ENCODE results near the gene STAT5A. TPM values are rescaled to one million over a fixed set of nuclear protein-coding genes. Genes with fewer than 3 reads are reported as not detected.

STAT5A gene
- total RNA-seq, 1 donor from 2014 or later: 0.77 TPM

DNA sequence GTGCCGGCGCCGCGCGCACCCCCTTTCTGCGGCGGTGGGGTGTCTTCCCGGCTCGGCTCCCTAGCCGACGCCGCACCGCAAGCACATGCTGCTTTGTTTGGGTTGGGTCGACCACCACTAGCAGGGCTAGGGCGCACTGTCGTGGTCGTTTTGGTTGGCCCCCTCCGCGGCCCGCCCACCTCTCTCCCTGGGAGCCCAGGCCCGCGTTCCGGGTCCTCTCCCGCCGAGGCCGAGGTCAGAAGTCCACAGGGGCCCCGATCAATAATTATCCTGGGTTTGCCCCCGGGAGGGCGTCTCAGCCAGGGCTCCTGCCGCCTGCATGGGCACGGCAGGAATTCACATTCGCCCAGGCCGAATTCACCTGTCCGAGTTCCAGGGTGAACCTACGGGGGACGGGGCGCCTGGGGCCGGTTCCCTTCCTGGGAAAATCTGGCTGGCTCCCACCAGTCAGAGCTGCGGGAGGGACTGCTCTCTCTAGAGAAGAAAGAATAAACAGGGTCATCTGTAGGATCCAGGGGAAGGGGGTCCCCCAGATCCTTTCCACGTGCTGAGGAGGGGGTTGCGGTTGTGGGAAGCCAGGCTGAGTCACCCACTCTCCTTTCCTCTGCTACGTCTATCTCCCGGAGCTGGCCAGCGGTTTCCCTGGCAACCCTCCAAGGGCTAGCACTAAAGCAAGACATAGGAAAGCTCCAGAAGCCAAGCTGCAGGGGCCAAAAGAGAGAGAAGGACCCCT lies 11.5 kb upstream of the STAT5A start:
- no peaks in the 10 kb centered on the region for H3K36me3 ChIP-seq (ENCODE audit: insufficient read depth, low read length)
- H2AFZ ChIP-seq (ENCODE audit: low read depth, low read length): peak overlapping the region; percentile 86
- peak overlapping the region; percentile 99 for H3K4me2 ChIP-seq (ENCODE audit: low read length)
- peak overlapping the region; percentile 75 for H3K27ac ChIP-seq (ENCODE audit: low read depth, low read length)
- TF ChIP-seq, protein P1, sequence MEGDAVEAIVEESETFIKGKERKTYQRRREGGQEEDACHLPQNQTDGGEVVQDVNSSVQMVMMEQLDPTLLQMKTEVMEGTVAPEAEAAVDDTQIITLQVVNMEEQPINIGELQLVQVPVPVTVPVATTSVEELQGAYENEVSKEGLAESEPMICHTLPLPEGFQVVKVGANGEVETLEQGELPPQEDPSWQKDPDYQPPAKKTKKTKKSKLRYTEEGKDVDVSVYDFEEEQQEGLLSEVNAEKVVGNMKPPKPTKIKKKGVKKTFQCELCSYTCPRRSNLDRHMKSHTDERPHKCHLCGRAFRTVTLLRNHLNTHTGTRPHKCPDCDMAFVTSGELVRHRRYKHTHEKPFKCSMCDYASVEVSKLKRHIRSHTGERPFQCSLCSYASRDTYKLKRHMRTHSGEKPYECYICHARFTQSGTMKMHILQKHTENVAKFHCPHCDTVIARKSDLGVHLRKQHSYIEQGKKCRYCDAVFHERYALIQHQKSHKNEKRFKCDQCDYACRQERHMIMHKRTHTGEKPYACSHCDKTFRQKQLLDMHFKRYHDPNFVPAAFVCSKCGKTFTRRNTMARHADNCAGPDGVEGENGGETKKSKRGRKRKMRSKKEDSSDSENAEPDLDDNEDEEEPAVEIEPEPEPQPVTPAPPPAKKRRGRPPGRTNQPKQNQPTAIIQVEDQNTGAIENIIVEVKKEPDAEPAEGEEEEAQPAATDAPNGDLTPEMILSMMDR (IDR thresholded peaks at IDR 0.05; ENCODE audit: insufficient read depth, low read depth, low read length): no peak
- no peak for TF ChIP-seq EZH2 (IDR thresholded peaks at IDR 0.05; ENCODE audit: insufficient read depth, low read length)
- no peaks in the 10 kb centered on the region for H3K27me3 ChIP-seq (ENCODE audit: insufficient read depth, low read length)
- H3K9me3 Mint-ChIP-seq (ENCODE audit: unreplicated experiment): no peaks in the 10 kb centered on the region
- H3K4me3 ChIP-seq (ENCODE audit: insufficient read depth, low read depth, low read length): peak overlapping the region; percentile 76
- H3K4me1 Mint-ChIP-seq (ENCODE audit: low read depth, unreplicated experiment): peaks cover 16% of the 10 kb centered on the region
- peak overlapping the region; percentile 58 for H3K27ac Mint-ChIP-seq (ENCODE audit: unreplicated experiment)
- H4K20me1 ChIP-seq (ENCODE audit: insufficient read depth, low read length): peaks cover 38% of the 10 kb centered on the region
- no peaks in the 10 kb centered on the region for H3K9me3 ChIP-seq (ENCODE audit: insufficient read depth, low read depth, low read length)
- peak overlapping the region; percentile 85 for H3K9ac ChIP-seq (ENCODE audit: low read length)
- FAIRE-seq (no peak), DNase-seq (ENCODE audit: low read depth) (peak; percentile 77)
- H3K27me3 Mint-ChIP-seq (ENCODE audit: low read depth, unreplicated experiment): peaks cover 13% of the 10 kb centered on the region
- peaks cover 16% of the 10 kb centered on the region for H3K4me1 ChIP-seq (ENCODE audit: insufficient read depth, low read length)
- H3K36me3 Mint-ChIP-seq (ENCODE audit: low read depth, unreplicated experiment): no peaks in the 10 kb centered on the region
- peaks cover 41% of the 10 kb centered on the region for H3K79me2 ChIP-seq (ENCODE audit: insufficient read depth, low read length)
- H3K4me3 Mint-ChIP-seq (ENCODE audit: unreplicated experiment): peak overlapping the region; percentile 83

DNA sequence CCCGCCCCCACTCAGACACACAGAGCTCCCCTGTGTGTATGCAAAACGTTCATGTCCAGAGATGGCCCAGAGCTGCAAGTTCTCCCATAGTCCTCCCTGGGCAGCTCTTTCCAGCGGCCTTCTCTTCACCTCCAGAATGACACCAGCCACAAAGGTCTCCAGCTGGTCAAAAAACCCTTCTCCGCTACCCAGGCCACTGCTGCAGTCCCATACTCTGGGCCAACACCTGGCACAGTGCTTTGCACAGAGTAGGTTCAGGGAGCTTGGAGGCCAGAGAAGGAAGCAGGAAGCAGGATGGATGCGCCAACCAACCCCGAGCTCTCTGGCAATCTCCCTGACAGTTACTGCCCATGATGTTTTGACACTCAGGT lies 11.0 kb upstream of the STAT5A start:
- H4K20me1 ChIP-seq (ENCODE audit: insufficient read depth, low read length): peaks cover 32% of the 10 kb centered on the region
- no peak overlapping the region for H3K27ac ChIP-seq (ENCODE audit: low read depth, low read length)

More for the DNA sequence above, 11.0 kb upstream of the STAT5A start:
- no peaks in the 10 kb centered on the region for H3K9me3 Mint-ChIP-seq (ENCODE audit: unreplicated experiment)
- H3K27me3 ChIP-seq (ENCODE audit: insufficient read depth, low read length): no peaks in the 10 kb centered on the region
- no peaks in the 10 kb centered on the region for H3K9me3 ChIP-seq (ENCODE audit: insufficient read depth, low read depth, low read length)
- no peak overlapping the region for H3K9ac ChIP-seq (ENCODE audit: low read length)
- peak overlapping the region; percentile 83 for H3K4me3 Mint-ChIP-seq (ENCODE audit: unreplicated experiment)
- peak overlapping the region; percentile 58 for H3K27ac Mint-ChIP-seq (ENCODE audit: unreplicated experiment)
- peaks cover 16% of the 10 kb centered on the region for H3K4me1 ChIP-seq (ENCODE audit: insufficient read depth, low read length)
- DNase-seq (ENCODE audit: low read depth): no peak
- TF ChIP-seq, protein P1 (IDR thresholded peaks at IDR 0.05; ENCODE audit: insufficient read depth, low read depth, low read length): no peak
- TF ChIP-seq EZH2 (IDR thresholded peaks at IDR 0.05; ENCODE audit: insufficient read depth, low read length): no peak
- H3K36me3 ChIP-seq (ENCODE audit: insufficient read depth, low read length): no peaks in the 10 kb centered on the region
- H3K27me3 Mint-ChIP-seq (ENCODE audit: low read depth, unreplicated experiment): peaks cover 15% of the 10 kb centered on the region
- H3K4me1 Mint-ChIP-seq (ENCODE audit: low read depth, unreplicated experiment): peaks cover 16% of the 10 kb centered on the region
- H3K4me2 ChIP-seq (ENCODE audit: low read length): peak overlapping the region; percentile 99
- H2AFZ ChIP-seq (ENCODE audit: low read depth, low read length): no peak overlapping the region
- no peak overlapping the region for H3K4me3 ChIP-seq (ENCODE audit: insufficient read depth, low read depth, low read length)
- no peak for FAIRE-seq
- H3K79me2 ChIP-seq (ENCODE audit: insufficient read depth, low read length): peaks cover 36% of the 10 kb centered on the region
- no peaks in the 10 kb centered on the region for H3K36me3 Mint-ChIP-seq (ENCODE audit: low read depth, unreplicated experiment)

Data from astrocyte (in vitro differentiated cells and primary cell).